Measurements from ENCODE around the gene PDE1C. TPM values are rescaled to one million over a fixed set of nuclear protein-coding genes. Genes with fewer than 3 reads are reported as not detected.

PDE1C gene
- polyA plus RNA-seq, 3 donors from 2014 or later: 0.09 TPM; not detected in 2

GRCh38 chr7:31786326-31786725, 283.9 kb downstream of the PDE1C start:
- Mint-ChIP-seq H3K36me3 (no peaks in the 10 kb centered on the region), H3K27me3 (ENCODE audit: low read depth in 3 of 3) (peaks cover 0 to 4% (median 2%) of the 10 kb centered on the region in 3 donors), H3K9me3 (peaks cover 0 to 5% (median 0%) of the 10 kb centered on the region in 6 donors), H3K27ac (no peak overlapping the region), H3K4me1 (no peaks in the 10 kb centered on the region), H3K4me3 (no peak overlapping the region)
- no peak for DNase-seq

- peaks cover 0 to 2% (median 2%) of the 10 kb centered on the region in 3 donors for H3K27me3 Mint-ChIP-seq (ENCODE audit: low read depth in 3 of 3)
- H3K27ac Mint-ChIP-seq: no peak overlapping the region
- no peaks in the 10 kb centered on the region for H3K9me3 Mint-ChIP-seq
- DNase-seq: no peak
- H3K36me3 Mint-ChIP-seq: no peaks in the 10 kb centered on the region
- no peaks in the 10 kb centered on the region for H3K4me1 Mint-ChIP-seq
- H3K4me3 Mint-ChIP-seq: no peak overlapping the region
Observed at GRCh38 chr7:31785101-31785500, 285.1 kb downstream of the PDE1C start.

- Mint-ChIP-seq H3K9me3 (peaks cover 0 to 1% (median 0%) of the 10 kb centered on the region in 6 donors), H3K4me3 (no peak overlapping the region), H3K27me3 (ENCODE audit: low read depth in 3 of 3) (peaks cover 0 to 2% (median 0%) of the 10 kb centered on the region in 3 donors), H3K4me1 (no peaks in the 10 kb centered on the region), H3K36me3 (no peaks in the 10 kb centered on the region), H3K27ac (no peak overlapping the region)
- no peak for DNase-seq
Observed at GRCh38 chr7:31783221-31783620, 287.0 kb downstream of the PDE1C start.

GRCh38 chr7:31782411-31782991, 287.7 kb downstream of the PDE1C start:
- no peak overlapping the region for H3K4me3 Mint-ChIP-seq
- peaks cover 0 to 2% (median 0%) of the 10 kb centered on the region in 3 donors for H3K27me3 Mint-ChIP-seq (ENCODE audit: low read depth in 3 of 3)
- H3K27ac Mint-ChIP-seq: no peak overlapping the region
- H3K9me3 Mint-ChIP-seq: peaks cover 0 to 1% (median 0%) of the 10 kb centered on the region in 6 donors
- H3K4me1 Mint-ChIP-seq: no peaks in the 10 kb centered on the region
- no peaks in the 10 kb centered on the region for H3K36me3 Mint-ChIP-seq
- peak in 2 of 3 donors; percentile 3 to 6 for DNase-seq

DNA sequence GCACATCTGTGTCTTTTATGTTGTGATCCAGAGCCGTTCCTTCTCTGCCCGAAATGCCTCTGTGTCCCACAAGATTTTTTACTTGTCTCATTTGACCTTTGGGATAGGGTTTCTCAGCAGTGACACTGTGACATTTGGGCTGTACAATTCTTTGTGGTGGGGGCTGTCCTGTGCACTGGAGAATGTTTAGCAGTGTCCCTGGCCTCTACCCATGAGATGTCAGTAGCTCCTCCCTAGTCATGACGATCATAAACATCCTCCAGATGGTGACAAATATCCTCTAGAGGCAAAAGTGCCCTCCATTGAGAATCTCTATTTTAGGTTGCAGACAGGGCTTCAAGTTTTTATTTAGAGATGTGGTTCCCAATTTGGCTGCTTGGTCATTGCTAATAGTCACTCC, 291.9 kb downstream of the PDE1C start:
- Mint-ChIP-seq H3K36me3 (no peaks in the 10 kb centered on the region), H3K4me1 (no peaks in the 10 kb centered on the region), H3K4me3 (no peak overlapping the region), H3K9me3 (peaks cover 0 to 1% (median 0%) of the 10 kb centered on the region in 6 donors), H3K27me3 (ENCODE audit: low read depth in 3 of 3) (no peaks in the 10 kb centered on the region), H3K27ac (no peak overlapping the region)
- no peak for DNase-seq

DNA sequence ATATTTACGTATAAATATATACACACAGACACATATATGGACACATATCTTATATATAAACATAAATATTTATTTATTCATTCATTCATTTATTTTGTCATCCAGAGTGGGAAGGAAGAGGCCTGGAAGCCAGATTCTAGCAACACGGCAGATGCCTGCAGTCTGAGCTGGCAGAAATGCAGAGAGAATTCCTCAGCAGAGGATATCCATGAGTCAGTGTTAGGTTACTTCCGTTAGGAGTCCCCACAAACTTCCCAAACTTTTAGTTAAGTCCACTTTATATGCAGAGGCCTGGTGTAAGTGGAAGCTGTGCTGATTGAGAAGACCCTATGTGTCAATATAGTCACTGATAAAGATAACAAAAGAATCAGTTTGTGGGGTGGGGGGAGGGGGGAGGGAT, 293.6 kb downstream of the PDE1C start:
- H3K27ac Mint-ChIP-seq: no peak overlapping the region
- no peaks in the 10 kb centered on the region for H3K27me3 Mint-ChIP-seq (ENCODE audit: low read depth in 3 of 3)
- no peak for DNase-seq
- no peaks in the 10 kb centered on the region for H3K4me1 Mint-ChIP-seq
- peaks cover 0 to 4% (median under 1%) of the 10 kb centered on the region in 6 donors for H3K9me3 Mint-ChIP-seq
- H3K4me3 Mint-ChIP-seq: no peak overlapping the region
- no peaks in the 10 kb centered on the region for H3K36me3 Mint-ChIP-seq

DNA sequence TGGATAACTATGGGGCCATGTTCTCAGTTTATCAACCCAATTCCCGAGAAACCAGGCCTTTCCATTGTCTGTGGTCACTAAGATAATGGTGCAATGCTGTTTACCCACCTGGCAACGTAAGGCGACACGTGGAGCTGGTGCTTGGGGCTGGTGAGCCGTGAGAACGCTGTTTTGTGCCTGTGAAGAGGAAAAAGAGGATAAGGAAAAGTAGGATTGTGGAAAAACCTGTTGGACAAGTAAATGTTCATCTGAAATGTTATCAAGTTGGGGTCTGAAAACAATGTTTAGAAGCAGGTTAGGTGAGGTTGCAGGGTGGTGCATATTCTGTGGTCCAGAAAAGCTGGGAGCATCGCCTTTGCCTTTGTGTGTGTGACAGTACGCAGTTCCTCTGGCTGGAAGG, 294.7 kb downstream of the PDE1C start:
- no peak overlapping the region for H3K4me3 Mint-ChIP-seq
- H3K27ac Mint-ChIP-seq: no peak overlapping the region
- no peaks in the 10 kb centered on the region for H3K4me1 Mint-ChIP-seq
- peaks cover 0 to 8% (median under 1%) of the 10 kb centered on the region in 6 donors for H3K9me3 Mint-ChIP-seq
- H3K36me3 Mint-ChIP-seq: no peaks in the 10 kb centered on the region
- no peak for DNase-seq
- peaks cover 0 to 3% (median 0%) of the 10 kb centered on the region in 3 donors for H3K27me3 Mint-ChIP-seq (ENCODE audit: low read depth in 3 of 3)

GRCh38 chr7:31772211-31772610, 298.0 kb downstream of the PDE1C start:
- Mint-ChIP-seq H3K27ac (no peak overlapping the region), H3K4me1 (no peaks in the 10 kb centered on the region), H3K4me3 (no peak overlapping the region), H3K36me3 (no peaks in the 10 kb centered on the region), H3K27me3 (ENCODE audit: low read depth in 3 of 3) (peaks cover 0 to 3% (median 2%) of the 10 kb centered on the region in 3 donors), H3K9me3 (peaks cover 0 to 12% (median 0%) of the 10 kb centered on the region in 6 donors)
- DNase-seq: no peak

DNA sequence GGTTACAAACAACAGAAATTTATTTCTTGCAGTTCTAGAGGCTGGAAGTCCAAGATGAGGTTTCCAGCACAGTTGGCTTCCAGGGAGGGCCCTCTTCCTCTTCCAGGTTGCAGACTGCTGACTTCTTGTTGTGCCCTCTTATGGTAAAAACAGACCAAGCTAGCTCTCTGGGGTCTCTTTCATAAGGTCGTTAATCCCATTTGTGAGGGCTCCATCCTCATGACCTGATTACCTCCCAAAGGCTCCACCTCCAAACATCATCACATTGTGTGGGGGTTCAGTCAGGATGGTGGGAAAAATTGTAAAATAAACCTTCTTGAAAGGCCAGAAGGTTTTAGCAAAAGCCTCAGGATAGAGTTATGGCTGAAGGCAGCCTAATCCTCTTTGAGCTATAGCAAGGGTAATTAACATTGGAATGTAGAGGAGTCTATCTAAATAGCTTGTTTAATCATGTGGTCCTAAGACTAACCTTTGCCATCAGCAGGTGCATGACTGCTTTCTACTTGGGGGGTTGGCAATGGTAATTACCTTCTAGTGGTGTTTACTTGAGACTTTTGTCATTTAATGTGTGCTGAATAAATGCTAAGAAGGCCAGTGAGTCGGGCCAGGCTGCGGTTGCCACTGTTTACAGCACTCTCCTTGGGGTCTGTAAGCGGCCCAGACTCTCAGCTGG, 302.4 kb downstream of the PDE1C start:
- no peak for DNase-seq
- no peak overlapping the region for H3K4me3 Mint-ChIP-seq
- H3K27me3 Mint-ChIP-seq (ENCODE audit: low read depth in 3 of 3): peaks cover 0 to 4% (median 3%) of the 10 kb centered on the region in 3 donors
- peaks cover 0 to 12% (median 2%) of the 10 kb centered on the region in 6 donors for H3K9me3 Mint-ChIP-seq
- H3K27ac Mint-ChIP-seq: no peak overlapping the region
- no peaks in the 10 kb centered on the region for H3K36me3 Mint-ChIP-seq
- H3K4me1 Mint-ChIP-seq: no peaks in the 10 kb centered on the region

- no peak for DNase-seq
- Mint-ChIP-seq H3K27me3 (ENCODE audit: low read depth in 3 of 3) (peaks cover 0 to 4% (median 0%) of the 10 kb centered on the region in 3 donors), H3K27ac (no peak overlapping the region), H3K4me1 (no peaks in the 10 kb centered on the region), H3K4me3 (no peak overlapping the region), H3K36me3 (no peaks in the 10 kb centered on the region), H3K9me3 (peaks cover 0 to 4% (median 0%) of the 10 kb centered on the region in 6 donors)
Observed at GRCh38 chr7:31764462-31764861, 305.7 kb downstream of the PDE1C start.

- H3K27me3 Mint-ChIP-seq (ENCODE audit: low read depth in 3 of 3): peaks cover 0 to 7% (median 0%) of the 10 kb centered on the region in 3 donors
- no peak overlapping the region for H3K27ac Mint-ChIP-seq
- DNase-seq: no peak
- H3K36me3 Mint-ChIP-seq: no peaks in the 10 kb centered on the region
- no peaks in the 10 kb centered on the region for H3K4me1 Mint-ChIP-seq
- peaks cover 0 to 4% (median 0%) of the 10 kb centered on the region in 6 donors for H3K9me3 Mint-ChIP-seq
- no peak overlapping the region for H3K4me3 Mint-ChIP-seq
Observed at GRCh38 chr7:31763548-31763947, 306.7 kb downstream of the PDE1C start.

GRCh38 chr7:31761646-31762045, 308.6 kb downstream of the PDE1C start:
- H3K27ac Mint-ChIP-seq: no peak overlapping the region
- H3K36me3 Mint-ChIP-seq: no peaks in the 10 kb centered on the region
- H3K27me3 Mint-ChIP-seq (ENCODE audit: low read depth in 3 of 3): peaks cover 0 to 4% (median 0%) of the 10 kb centered on the region in 3 donors
- H3K4me3 Mint-ChIP-seq: no peak overlapping the region
- H3K9me3 Mint-ChIP-seq: peaks cover 0 to 4% (median 0%) of the 10 kb centered on the region in 6 donors
- no peaks in the 10 kb centered on the region for H3K4me1 Mint-ChIP-seq
- no peak for DNase-seq

DNA sequence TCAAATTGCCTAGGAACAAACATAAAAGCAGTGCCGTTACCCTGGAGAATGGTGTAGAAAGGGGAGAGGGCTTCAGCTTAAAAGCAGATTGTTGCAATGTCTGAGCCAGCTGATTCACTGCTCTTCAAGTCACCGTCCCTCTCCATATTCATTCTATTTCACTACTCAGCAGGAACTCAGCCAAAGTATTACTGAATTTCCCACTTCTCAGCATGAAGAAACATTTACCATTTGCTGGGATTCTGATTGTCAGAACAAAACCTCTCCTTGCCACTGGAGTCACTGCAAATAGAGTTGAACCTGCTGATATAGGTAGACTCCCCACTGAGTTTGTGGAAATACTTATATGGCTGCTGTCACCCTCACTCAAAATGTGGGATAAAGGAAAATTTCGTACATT, 311.5 kb downstream of the PDE1C start:
- peaks cover 0 to 6% (median 0%) of the 10 kb centered on the region in 6 donors for H3K9me3 Mint-ChIP-seq
- H3K4me3 Mint-ChIP-seq: no peak overlapping the region
- no peak for DNase-seq
- peaks cover 0 to 3% (median 2%) of the 10 kb centered on the region in 3 donors for H3K27me3 Mint-ChIP-seq (ENCODE audit: low read depth in 3 of 3)
- H3K4me1 Mint-ChIP-seq: no peaks in the 10 kb centered on the region
- H3K27ac Mint-ChIP-seq: no peak overlapping the region
- H3K36me3 Mint-ChIP-seq: no peaks in the 10 kb centered on the region

DNA sequence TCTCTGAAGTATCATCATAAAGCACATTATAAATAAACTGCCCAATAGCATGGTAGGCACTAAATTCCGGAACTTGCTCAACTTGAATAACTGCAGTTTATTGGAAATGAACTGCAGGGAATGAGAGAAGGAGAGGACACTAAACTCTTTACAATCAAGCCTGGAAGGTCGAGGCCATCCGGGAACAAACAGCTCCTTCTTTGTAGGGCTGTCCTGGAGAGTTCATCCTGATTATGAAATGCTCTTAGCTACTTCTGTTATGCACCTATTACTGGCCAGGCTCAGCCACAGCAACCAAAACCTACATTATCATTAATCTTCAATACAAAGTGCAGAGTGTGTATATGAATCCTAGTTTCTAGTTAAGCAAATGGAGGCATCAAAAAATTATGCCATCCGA, 318.5 kb downstream of the PDE1C start:
- Mint-ChIP-seq H3K9me3 (peaks cover 0 to 2% (median 0%) of the 10 kb centered on the region in 6 donors), H3K4me1 (no peaks in the 10 kb centered on the region), H3K27me3 (ENCODE audit: low read depth in 3 of 3) (peaks cover 0 to 2% (median 0%) of the 10 kb centered on the region in 3 donors), H3K27ac (no peak overlapping the region), H3K36me3 (no peaks in the 10 kb centered on the region), H3K4me3 (no peak overlapping the region)
- no peak for DNase-seq

Measured in immature natural killer cell (primary cell).